MCF 10A (cell line): ENCODE data around the gene CENPA. TPM values are rescaled to one million over a fixed set of nuclear protein-coding genes. Genes with fewer than 3 reads are reported as not detected.
A peak's percentile ranks its signal among the peaks of the same experiment; 100 is the strongest.

Experiments used
- BruUV-seq: library from RNA; stranded (reverse); fragments of 400-500 nt; replicated peaks from 2 replicates; lab custom pipeline; 2021; lab: Mats Ljungman, UMichigan
- CTCF ChIA-PET: fragments of 300-600 bp; sonication (Branson Sonifier 250); formaldehyde crosslinking; extraction: SDS; loops from one replicate; lab custom pipeline; 2021; ENCODE audit warnings: antibody characterized with exemption, inconsistent platforms; lab: Yijun Ruan, JAX
- POLR2A ChIA-PET: fragments of 300-600, 350-650 bp; sonication (Branson Sonifier 250); formaldehyde crosslinking; extraction: SDS; loops from one replicate; lab custom pipeline; 2020; ENCODE audit warnings: antibody characterized with exemption, inconsistent platforms; lab: Yijun Ruan, JAX
- DNase-seq: peaks from one replicate; pipeline ENCODE4 v3.0.0-alpha.2; 2018; ENCODE audit not compliant: unreplicated experiment
- H3K27ac Mint-ChIP-seq: one replicate; pipeline ENCODE4 v1.8.0; 2022; ENCODE audit warnings: mild to moderate bottlenecking, low read depth, mixed read lengths; ENCODE audit not compliant: unreplicated experiment
- H3K27me3 Mint-ChIP-seq: one replicate; pipeline ENCODE4 v1.8.0; 2022; ENCODE audit warnings: mixed read lengths; ENCODE audit not compliant: insufficient read depth, unreplicated experiment
- H3K36me3 Mint-ChIP-seq: one replicate; pipeline ENCODE4 v1.8.0; 2022; ENCODE audit warnings: mild to moderate bottlenecking, moderate library complexity, mixed read lengths; ENCODE audit not compliant: insufficient read depth, unreplicated experiment
- H3K4me1 Mint-ChIP-seq: one replicate; pipeline ENCODE4 v1.8.0; 2022; ENCODE audit warnings: mixed read lengths; ENCODE audit not compliant: insufficient read depth, unreplicated experiment
- H3K4me3 Mint-ChIP-seq: one replicate; pipeline ENCODE4 v1.8.0; 2022; ENCODE audit warnings: mild to moderate bottlenecking, moderate library complexity, mixed read lengths; ENCODE audit not compliant: unreplicated experiment
- H3K9me3 Mint-ChIP-seq: one replicate; pipeline ENCODE4 v1.8.0; 2022; ENCODE audit warnings: mixed read lengths; ENCODE audit not compliant: unreplicated experiment
- intact Hi-C: fragments of 100-400 bp; cut with micrococcal nuclease; formaldehyde crosslinking; loops from 2 replicates; pipeline ENCODE4 v1.14.1; 2022
- total RNA-seq: library from RNA; stranded (reverse); gene quantifications from 2 replicates; pipeline ENCODE4 v1.2.3, GENCODE V29; 2022
- TF ChIP-seq, protein P1 (sequence below): fragments of 200-600 bp; IDR thresholded peaks from one replicate; pipeline ENCODE4 v1.8.0; 2022; ENCODE audit warnings: antibody characterized with exemption, mild to moderate bottlenecking; ENCODE audit not compliant: unreplicated experiment

Gene CENPA
- total RNA-seq, 1 experiment from 2014 or later, result 35.1 TPM

DNA sequence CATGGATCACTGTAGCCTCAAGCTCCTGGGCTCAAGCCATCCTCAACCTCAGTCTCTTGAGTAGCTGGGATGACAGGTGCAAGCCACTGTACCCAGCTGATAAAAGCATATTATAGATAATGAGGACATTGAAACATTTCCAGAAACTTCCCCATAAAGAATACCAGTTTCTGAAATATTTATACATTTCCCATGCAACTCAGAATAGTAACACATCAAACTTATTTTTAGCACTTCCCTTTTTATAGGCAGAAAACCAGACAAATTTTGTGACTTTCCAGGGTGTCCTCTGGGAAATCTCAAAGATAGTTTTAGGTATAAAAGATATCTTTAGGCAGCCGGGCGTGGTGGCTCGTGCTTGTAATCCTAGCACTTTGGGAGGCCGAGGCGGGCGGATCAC is 37.0 kb downstream of the CENPA start:
- no TSS peak for BruUV-seq
- H3K27ac Mint-ChIP-seq, result no peak overlapping the region
- no peaks in the 10 kb centered on the region for H3K36me3 Mint-ChIP-seq
- no peaks in the 10 kb centered on the region for H3K9me3 Mint-ChIP-seq
- no peaks in the 10 kb centered on the region for H3K4me1 Mint-ChIP-seq
- POLR2A ChIA-PET, result interaction anchor here (0.6 kb wide), 1 partner anchor 100 kb away, joined by 3 read pairs; no protein-coding TSS in a partner anchor
- TF ChIP-seq, protein P1, sequence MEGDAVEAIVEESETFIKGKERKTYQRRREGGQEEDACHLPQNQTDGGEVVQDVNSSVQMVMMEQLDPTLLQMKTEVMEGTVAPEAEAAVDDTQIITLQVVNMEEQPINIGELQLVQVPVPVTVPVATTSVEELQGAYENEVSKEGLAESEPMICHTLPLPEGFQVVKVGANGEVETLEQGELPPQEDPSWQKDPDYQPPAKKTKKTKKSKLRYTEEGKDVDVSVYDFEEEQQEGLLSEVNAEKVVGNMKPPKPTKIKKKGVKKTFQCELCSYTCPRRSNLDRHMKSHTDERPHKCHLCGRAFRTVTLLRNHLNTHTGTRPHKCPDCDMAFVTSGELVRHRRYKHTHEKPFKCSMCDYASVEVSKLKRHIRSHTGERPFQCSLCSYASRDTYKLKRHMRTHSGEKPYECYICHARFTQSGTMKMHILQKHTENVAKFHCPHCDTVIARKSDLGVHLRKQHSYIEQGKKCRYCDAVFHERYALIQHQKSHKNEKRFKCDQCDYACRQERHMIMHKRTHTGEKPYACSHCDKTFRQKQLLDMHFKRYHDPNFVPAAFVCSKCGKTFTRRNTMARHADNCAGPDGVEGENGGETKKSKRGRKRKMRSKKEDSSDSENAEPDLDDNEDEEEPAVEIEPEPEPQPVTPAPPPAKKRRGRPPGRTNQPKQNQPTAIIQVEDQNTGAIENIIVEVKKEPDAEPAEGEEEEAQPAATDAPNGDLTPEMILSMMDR, result no peak
- peaks cover 34% of the 10 kb centered on the region for H3K27me3 Mint-ChIP-seq
- CTCF ChIA-PET, result interaction anchor here (1.6 kb wide), 1 partner anchor 23 kb away, joined by 4 read pairs; no protein-coding TSS in a partner anchor
- intact Hi-C loops, result no loop called here
- DNase-seq, result no peak
- H3K4me3 Mint-ChIP-seq, result no peak overlapping the region

DNA sequence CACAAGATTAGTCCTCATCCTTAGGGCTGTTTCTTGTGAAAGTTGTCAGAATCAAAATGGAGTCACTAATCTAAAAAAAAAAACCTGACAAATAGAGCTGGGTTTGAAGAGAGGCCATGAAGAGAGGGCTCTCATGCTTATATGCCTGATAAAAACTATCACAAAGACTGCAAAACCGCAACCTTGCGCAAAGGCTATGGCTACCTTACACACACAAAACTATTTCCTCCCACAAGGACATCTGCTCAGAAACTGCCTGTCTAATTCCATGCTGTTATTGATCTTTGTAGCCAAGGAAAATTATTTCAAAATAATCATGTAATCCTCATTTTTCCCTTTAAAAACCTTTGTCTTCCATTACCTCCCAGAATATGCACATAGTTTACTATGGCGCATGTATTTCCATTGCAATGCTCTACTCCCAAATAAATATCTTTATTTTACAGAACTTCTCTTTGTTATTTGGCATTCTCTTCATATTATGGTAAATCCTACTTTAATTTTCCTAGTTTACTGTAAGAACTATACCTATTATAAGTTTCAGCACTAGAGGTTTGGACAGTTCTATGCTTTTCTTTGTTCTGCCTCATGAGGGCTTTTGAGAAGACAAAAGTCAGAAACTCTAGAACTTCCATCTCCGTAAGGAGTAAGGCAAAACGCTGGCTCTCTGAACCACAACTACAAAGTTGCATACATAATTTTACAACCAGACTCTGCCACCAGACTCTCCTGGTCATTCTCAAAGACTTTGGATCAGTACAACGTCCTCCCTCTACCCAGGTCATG is 52.5 kb downstream of the CENPA start:
- intact Hi-C loops, result no loop called here
- no TSS peak for BruUV-seq
- Mint-ChIP-seq H3K9me3 (no peaks in the 10 kb centered on the region), H3K27me3 (peaks cover 77% of the 10 kb centered on the region), H3K27ac (no peak overlapping the region), H3K4me3 (no peak overlapping the region), H3K36me3 (no peaks in the 10 kb centered on the region), H3K4me1 (no peaks in the 10 kb centered on the region)
- peak; percentile 44 for DNase-seq
- TF ChIP-seq, protein P1, result peak; percentile 7
- CTCF ChIA-PET, result no interaction called here
- POLR2A ChIA-PET, result no interaction called here

DNA sequence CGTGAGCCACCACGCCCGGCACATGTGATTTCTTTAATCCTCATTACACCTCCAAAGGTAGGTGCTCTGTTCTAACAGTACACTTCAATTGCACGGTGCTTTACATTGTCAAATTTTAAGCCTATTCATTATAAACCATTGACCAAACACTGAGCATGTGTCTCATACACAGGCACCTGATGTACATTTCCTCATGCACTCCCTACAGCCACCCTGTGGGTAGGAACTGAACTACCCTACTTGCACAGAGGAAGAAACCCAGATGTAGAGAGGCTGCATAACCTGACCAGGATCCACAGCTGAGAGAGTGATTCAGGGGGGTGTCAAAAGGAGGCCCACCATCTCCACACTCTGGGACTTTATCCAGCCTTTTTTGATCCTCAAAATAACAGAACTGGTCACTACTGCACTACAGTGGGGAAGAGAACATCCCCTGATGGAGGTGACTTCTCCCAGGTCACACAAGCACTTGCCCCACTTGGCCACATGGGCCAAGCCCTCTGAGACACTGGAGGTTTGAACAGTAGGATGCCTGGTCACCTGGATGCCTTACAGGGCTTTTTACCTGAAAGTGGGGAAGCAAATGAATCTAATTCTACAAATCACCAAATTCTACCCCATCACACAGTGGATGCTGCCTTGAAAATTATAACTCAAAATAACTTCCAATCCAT is 55.2 kb downstream of the CENPA start:
- no TSS peak for BruUV-seq
- POLR2A ChIA-PET, result interaction anchor here (0.7 kb wide), 1 partner anchor 439 kb away, joined by 3 read pairs; no protein-coding TSS in a partner anchor
- H3K36me3 Mint-ChIP-seq, result no peaks in the 10 kb centered on the region
- CTCF ChIA-PET, result interaction anchor here (0.6 to 1.1 kb wide), 2 partner anchors 78 to 176 kb away, joined by 3 to 5 read pairs; no protein-coding TSS in a partner anchor
- peaks cover 73% of the 10 kb centered on the region for H3K27me3 Mint-ChIP-seq
- H3K4me3 Mint-ChIP-seq, result no peak overlapping the region
- no peaks in the 10 kb centered on the region for H3K9me3 Mint-ChIP-seq
- H3K27ac Mint-ChIP-seq, result no peak overlapping the region
- H3K4me1 Mint-ChIP-seq, result no peaks in the 10 kb centered on the region
- peak; percentile 24 for DNase-seq
- TF ChIP-seq, protein P1, result no peak
- intact Hi-C loops, result no loop called here

DNA sequence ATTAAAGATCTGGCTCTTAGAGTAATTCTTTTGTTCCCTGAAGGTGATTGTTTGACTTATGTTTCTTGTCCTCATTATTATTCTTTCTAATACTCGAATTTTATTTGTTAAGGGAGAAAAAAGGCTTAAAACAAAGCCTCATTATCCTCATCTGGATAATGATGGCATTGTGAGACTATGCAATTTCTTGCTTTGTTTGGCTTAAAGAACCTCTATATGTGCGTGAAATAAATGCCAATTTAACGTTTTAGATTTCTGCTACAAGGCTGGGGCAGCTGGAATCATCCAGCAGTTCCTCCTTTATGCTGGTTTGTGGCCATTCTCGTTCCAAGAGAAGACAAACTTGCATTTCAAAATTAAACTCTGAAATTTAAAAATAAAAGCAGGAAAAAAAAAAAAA is 57.2 kb downstream of the CENPA start:
- no peaks in the 10 kb centered on the region for H3K4me1 Mint-ChIP-seq
- TF ChIP-seq, protein P1, result no peak
- no peaks in the 10 kb centered on the region for H3K9me3 Mint-ChIP-seq
- no peaks in the 10 kb centered on the region for H3K36me3 Mint-ChIP-seq
- intact Hi-C loops, result no loop called here
- BruUV-seq, result no TSS peak
- no peak overlapping the region for H3K27ac Mint-ChIP-seq
- no peak overlapping the region for H3K4me3 Mint-ChIP-seq
- ChIA-PET POLR2A (no interaction called here), CTCF (no interaction called here)
- peaks cover 67% of the 10 kb centered on the region for H3K27me3 Mint-ChIP-seq
- DNase-seq, result no peak
